Stimulated activated CD4-positive, alpha-beta T cell treated with anti-CD3 and anti-CD28 coated beads, Interleukin-2, amount 100 ng/mL, for 24 hours (primary cell): Measurements from ENCODE around the gene C16orf96.

Source experiments
- DNase-seq, 2 donors: peaks; one replicate each; pipeline ENCODE4 v3.0.0-alpha.2; 2020

C16orf96 gene

DNA sequence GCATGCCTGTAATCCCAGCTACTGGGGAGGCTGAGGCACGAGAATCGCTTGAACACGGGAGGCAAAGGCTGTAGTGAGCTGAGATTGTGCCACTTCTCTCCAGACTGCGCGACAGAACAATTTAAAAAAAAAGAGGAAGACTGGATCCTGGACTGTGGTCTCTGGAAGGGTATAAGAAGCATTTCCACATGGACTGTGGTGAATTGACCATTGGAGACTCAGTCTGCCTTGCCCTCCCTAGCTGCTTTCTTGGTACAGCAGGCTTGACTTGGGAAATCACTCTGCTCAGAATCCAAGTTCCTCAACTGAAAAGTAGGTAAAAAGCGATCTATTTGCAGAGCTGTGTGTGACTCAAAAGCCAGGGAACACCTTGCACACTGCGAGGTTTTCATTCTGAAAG is 67.5 kb downstream of the C16orf96 start:
- no peak for DNase-seq

- DNase-seq: peak; percentile 91 to 92
These were observed 68.1 kb downstream of the C16orf96 start, which contains the start of gene MGRN1 for GRCh38 chr16:4624015-4624826. Gene MGRN1 (plus strand): TSS chr16:4624826. CDS start chr16:4624961, 135 bp downstream.

- peak; percentile 76 to 85 for DNase-seq
These were observed 68.9 kb downstream of the C16orf96 start for GRCh38 chr16:4624827-4625559.

DNA sequence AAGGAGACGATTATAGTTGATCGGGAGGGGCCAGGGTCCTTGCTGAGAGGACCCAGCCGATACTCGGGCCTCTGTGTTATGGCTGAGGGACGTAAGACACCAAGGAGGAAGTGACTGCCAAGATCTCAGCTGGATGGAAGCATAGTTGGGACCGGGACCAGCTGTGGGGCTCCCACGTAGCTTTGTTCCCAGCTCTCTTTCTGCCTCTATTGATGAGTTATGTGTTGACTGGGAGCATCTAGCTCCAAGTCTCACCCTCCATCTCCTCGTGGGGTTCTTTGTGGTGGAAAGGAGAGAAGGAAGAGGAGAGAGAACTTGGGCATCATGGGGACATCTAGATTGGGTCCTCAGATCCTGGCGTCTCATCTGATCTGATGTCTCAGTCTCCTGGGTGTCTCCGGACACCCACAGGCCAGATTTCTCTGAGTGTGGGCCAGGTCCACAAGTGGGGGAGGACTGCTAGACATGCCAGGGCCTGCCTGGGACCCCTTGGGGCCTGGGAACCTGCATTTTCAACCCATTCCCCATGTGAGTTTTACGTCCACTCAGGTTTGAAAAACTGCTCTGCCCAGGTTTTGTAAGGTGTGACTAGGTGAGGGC is 69.5 kb downstream of the C16orf96 start:
- no peak for DNase-seq

- DNase-seq: no peak
These were observed 70.3 kb downstream of the C16orf96 start for GRCh38 chr16:4626396-4626795.

DNA sequence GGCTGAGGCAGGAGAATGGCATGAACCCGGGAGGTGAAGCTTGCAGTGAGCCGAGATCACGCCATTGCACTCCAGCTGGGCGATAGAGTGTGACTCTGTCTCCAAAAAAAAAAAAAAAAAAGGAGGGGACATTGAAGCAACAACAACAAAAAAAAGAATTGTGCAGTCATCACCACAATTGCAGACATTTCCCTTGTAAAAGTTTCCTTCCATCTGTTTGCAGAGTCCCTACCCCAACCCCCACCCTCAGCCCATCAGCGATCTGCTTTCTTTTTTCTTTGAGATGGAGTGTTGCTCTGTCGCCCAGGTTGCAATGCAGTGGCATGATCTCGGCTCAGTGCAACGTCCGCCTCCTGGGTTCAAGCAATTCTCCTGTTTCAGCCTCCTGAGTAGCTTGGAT is 72.1 kb downstream of the C16orf96 start:
- DNase-seq: no peak

- no peak for DNase-seq
These were observed 75.3 kb downstream of the C16orf96 start for GRCh38 chr16:4631444-4631843.

- DNase-seq: no peak
These were observed 77.9 kb downstream of the C16orf96 start for GRCh38 chr16:4633910-4634635.

DNA sequence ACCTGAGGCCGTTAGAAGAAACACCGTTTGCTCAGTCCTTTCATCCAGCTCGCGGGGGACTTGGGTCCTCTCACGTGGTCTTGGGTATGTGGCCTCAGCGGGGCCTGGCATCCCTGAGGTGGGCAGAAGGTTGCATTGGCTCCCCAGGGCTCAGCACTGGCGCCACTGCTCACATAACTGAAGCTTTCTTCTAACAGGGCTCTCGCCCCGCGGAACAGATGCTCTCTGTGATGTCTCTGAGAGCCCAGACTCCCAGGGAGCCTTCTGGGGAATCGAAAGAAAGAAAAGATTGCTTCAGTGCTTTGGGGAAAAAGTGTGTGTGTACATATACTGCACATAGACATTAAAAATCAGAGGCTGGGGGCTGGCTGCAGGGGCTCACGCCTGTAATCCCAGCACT is 78.6 kb downstream of the C16orf96 start:
- no peak for DNase-seq

DNA sequence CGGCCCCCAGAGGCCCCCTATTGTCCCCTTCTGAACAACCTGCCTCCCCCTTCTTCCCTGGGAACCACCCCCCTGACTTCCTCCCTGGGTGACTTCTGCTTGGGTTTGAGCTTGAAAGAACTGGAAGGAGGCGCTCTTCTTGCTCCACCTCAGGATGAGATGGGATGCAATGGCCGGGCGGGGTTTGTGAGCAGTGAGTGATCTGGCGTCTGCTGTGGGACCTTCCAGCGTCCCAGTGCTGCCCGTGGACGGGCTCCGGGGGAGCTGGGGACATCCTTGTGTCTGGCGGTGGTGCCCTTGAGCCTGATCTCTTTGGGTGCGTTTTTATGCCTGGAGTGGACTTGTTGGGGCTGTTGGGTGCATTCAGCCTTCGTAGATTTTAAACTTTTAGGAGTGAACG is 80.1 kb downstream of the C16orf96 start:
- DNase-seq: no peak

DNA sequence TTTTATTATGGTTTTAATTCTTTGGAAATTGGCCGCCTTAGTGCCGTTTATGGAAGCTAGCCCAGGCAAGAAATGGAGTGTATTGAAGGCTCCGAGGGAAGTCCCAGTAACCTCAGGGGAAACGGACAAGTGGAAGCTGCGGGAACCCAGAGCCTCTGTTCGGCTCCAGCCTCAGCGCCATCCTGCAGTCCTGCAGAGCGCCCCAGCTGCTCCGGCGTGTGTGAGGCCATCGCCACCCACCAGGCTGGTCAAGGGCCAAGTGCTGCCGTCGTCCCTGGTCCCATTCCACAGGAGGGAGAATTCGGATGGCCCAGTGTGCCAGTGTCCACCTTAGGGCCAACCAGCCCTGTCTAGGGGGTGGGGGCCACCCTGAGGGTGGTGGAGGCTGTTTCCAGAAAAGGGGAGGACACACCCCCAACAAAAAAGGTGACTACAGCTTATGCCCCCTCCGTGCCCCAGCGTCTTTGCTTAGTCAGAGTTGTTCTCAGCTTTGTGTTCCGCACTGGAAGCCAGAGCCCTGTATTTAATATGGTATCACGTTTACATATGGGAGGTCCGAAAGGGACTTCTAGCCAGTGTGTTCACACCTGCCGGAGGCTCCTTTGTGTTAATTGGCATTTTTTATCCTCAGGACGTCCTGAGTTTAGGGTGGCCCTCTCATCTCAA is 81.5 kb downstream of the C16orf96 start:
- no peak for DNase-seq

DNA sequence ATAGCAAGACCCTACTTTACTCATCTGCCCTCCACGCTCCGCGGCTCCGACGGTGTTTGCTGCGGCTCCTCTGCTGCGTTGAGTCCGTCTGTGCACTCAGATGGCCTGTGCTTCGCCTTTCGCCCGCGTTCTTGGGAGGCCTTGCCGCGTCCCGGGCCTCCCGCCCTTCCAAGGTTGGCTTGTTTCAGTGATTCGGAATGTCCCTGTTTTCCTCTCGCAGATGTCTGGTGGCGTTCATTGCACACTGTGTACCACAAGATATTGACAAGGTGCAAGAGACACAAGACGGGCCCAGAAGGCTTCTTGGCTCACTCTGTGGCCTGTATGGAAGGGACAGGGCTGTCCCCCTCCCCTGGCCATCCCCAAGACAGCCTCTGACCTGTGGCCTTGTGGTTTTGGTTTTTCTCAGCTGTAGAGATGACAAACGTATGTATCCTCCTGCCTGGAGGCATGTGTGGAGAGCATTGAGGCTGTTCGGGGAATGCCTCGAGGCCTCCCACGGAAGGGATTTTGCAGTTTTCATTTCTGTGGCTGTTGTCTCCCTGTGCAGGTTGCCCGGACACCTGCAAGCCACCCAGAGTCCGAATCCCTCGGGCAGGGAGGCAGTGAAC is 83.9 kb downstream of the C16orf96 start:
- DNase-seq: no peak

- no peak for DNase-seq
These were observed 84.6 kb downstream of the C16orf96 start for GRCh38 chr16:4640572-4641305.

- no peak for DNase-seq
These were observed 85.2 kb downstream of the C16orf96 start for GRCh38 chr16:4641306-4641687.

DNA sequence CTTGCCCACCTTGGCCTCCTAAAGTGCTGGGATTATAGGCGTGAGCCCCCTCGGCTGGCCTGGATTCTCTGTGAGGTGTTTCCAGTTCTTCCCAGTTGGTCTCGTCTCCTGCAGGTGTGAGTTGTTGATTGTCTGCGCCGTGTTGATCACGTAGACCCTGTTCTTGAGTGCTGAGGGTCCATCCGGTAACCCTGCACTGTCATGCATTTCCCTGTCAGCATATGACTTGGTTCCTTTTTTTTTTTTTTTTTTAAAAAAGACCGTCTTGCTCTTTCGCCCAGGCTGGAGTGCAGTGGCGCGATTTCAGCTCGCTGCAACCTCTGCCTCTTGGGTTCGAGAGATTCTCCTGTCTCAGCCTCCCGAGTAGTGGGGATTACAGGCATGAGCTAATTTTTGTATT is 85.8 kb downstream of the C16orf96 start:
- DNase-seq: no peak

DNA sequence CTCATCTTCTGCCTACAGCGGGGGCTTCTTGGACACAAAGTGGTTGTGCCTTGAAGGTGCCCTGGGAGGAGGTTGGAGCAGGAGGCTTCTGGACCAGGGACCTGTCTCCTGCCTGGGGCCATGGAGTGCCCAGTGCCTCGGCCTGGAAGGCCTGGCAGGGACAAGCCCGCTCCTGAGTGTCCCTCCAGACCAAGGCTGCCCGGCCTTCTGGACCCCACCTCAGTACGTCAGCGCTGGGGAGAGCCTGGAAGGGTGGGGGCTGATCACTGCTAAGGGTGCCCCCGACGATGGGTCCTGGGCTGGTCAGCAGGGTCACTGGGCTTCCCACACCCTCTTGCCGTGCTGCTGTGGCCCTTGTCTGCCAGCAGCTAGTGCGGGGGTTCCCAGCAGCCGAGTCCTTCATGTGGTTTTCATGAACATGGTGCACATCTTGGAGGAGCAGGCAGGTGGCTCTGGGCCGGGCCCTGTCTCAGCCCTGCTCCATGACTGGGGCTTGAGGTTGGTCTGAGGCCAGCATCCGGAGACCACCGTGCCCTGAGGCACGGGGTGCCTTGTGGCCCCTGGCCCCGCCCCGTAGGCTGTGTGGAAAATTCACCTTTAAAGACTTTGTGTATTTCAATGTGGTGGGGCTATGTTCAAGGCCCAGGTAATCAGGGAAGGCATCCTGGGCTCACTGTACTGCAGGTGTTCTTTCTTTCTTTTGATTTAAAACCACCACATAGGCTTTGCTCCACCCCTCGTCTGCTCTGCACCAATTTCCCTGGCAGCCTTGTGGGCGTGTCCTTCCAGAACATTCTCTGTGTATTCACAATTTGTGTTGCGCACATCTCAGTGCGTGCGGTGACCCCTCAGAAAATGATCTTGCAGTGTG is 90.9 kb downstream of the C16orf96 start:
- no peak for DNase-seq

DNA sequence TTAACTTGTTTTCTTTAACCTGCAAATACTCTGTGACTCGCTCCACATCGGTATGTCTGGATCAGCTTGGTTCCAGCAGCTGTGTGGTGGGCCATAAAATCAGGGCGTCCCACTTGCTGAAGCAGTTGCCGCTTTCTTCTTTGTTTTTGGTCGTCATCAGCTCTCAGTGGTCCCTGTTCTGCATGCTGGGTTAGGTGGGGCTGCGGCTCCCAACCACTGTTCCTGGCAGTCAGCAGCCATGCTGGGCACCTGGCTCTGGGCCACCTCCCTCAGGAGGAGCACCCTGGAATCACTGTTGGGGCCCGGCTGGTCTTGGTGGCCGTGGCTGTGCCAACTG is 91.5 kb downstream of the C16orf96 start:
- DNase-seq: no peak

- DNase-seq: peak in 1 of 2 donors; percentile 41
These were observed 92.8 kb downstream of the C16orf96 start for GRCh38 chr16:4648917-4649316.

- DNase-seq: no peak
These were observed 93.8 kb downstream of the C16orf96 start for GRCh38 chr16:4649744-4650442.
